Omental fat pad (tissue), 4 donors: ENCODE results near the gene SPEM1. TPM values are rescaled to one million over a fixed set of nuclear protein-coding genes. Genes with fewer than 3 reads are reported as not detected.

Experiments used
- ATAC-seq: fragments of 150-250 bp; one replicate; pipeline ENCODE4 v1.9.1; 2016; ENCODE audit warnings: mild to moderate bottlenecking, moderate library complexity; ENCODE audit not compliant: low FRiP score
- DNase-seq: peaks from one replicate; pipeline ENCODE4 v3.0.0-alpha.2; 2019; ENCODE audit warnings: low spot score
- total RNA-seq, 4 donors: library from RNA; depleted of rRNA; stranded (reverse); fragments of >200 nt; gene quantifications; one replicate each; pipeline ENCODE4 v1.1.0, GENCODE V29; 2016
- TF ChIP-seq, protein P1 (sequence below), 3 donors: fragments of 450-650 bp; IDR thresholded peaks; one replicate each; pipeline ENCODE4 v1.5.1; 2016 to 2017; ENCODE audit warnings: antibody characterized with exemption in 3 of 3, mild to moderate bottlenecking in 3 of 3, moderate library complexity in 2 of 3

The SPEM1 gene
- total RNA-seq, 4 donors from 2014 or later = not detected

DNA sequence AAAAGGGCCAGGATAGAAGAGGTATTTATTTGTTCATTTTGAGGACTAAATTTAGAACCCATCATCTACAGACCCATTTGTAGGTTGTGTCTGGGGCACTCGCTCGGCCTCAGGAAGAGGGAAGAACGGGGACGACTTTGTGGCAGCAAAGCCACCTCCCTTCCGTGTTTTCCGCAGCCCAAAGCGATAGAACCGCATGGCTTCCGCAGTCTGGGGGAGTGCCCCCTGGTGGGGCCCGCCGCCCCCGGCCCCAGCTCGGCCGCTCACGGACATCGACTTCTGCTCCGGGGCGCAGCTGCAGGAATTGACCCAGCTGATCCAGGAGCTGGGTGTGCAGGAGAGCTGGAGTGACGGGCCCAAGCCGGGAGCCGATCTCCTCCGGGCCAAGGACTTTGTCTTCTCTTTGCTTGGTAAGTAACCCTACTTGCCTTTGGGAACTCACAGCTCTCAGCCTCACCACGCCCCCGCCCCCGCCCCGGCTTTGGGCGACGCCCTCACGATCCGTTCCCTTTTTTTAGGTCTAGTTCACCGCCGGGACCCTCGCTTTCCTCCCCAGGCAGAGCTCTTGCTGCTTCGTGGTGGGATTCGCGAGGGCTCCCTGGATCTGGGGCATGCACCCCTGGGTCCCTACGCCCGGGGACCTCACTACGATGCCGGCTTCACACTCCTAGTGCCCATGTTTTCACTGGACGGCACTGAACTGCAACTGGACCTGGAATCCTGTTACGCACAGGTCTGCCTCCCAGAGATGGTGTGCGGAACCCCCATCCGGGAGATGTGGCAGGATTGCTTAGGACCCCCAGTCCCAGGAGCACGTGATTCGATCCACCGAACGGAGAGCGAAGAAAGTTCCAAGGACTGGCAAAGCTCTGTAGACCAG, 15.8 kb downstream of the SPEM1 start:
- DNase-seq = no peak
- no peak for ATAC-seq
- TF ChIP-seq, protein P1, sequence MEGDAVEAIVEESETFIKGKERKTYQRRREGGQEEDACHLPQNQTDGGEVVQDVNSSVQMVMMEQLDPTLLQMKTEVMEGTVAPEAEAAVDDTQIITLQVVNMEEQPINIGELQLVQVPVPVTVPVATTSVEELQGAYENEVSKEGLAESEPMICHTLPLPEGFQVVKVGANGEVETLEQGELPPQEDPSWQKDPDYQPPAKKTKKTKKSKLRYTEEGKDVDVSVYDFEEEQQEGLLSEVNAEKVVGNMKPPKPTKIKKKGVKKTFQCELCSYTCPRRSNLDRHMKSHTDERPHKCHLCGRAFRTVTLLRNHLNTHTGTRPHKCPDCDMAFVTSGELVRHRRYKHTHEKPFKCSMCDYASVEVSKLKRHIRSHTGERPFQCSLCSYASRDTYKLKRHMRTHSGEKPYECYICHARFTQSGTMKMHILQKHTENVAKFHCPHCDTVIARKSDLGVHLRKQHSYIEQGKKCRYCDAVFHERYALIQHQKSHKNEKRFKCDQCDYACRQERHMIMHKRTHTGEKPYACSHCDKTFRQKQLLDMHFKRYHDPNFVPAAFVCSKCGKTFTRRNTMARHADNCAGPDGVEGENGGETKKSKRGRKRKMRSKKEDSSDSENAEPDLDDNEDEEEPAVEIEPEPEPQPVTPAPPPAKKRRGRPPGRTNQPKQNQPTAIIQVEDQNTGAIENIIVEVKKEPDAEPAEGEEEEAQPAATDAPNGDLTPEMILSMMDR (IDR thresholded peaks at IDR 0.05) = peak in 1 of 3 donors; percentile 3

- DNase-seq (no peak), ATAC-seq (peak; percentile 69)
- TF ChIP-seq, protein P1 (IDR thresholded peaks at IDR 0.05) = peak in 1 of 3 donors; percentile 40
These were observed 16.6 kb downstream of the SPEM1 start for GRCh38 chr17:7436556-7437368.

DNA sequence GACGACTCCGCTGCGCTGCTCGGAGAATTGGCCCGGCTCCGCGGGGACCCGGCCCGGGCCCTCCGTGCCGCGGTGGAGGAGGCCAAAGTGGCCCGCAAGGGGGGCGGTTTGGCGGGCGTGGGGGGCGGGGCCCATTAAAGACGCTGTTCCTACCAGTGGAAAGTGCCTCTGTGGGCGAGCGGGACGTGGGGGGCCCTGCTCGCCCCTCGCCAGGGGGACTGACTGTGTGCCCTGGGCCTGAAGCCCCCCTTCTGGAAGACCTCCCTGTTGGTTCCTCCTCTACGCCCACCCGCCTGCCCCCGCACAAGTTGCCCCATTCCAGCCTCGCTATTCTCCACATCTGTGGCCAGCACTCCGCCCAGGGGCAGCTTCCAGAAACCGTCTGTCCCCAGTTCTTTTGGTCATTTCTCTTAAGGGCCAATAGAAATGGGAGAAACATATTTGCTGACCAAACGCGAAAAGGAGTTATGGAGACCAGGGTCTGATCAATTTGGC, 17.3 kb downstream of the SPEM1 start:
- TF ChIP-seq, protein P1 (IDR thresholded peaks at IDR 0.05) = no peak
- DNase-seq (no peak), ATAC-seq (no peak)

GRCh38 chr17:7437950-7438614, 18.0 kb downstream of the SPEM1 start:
- ATAC-seq = no peak

DNA sequence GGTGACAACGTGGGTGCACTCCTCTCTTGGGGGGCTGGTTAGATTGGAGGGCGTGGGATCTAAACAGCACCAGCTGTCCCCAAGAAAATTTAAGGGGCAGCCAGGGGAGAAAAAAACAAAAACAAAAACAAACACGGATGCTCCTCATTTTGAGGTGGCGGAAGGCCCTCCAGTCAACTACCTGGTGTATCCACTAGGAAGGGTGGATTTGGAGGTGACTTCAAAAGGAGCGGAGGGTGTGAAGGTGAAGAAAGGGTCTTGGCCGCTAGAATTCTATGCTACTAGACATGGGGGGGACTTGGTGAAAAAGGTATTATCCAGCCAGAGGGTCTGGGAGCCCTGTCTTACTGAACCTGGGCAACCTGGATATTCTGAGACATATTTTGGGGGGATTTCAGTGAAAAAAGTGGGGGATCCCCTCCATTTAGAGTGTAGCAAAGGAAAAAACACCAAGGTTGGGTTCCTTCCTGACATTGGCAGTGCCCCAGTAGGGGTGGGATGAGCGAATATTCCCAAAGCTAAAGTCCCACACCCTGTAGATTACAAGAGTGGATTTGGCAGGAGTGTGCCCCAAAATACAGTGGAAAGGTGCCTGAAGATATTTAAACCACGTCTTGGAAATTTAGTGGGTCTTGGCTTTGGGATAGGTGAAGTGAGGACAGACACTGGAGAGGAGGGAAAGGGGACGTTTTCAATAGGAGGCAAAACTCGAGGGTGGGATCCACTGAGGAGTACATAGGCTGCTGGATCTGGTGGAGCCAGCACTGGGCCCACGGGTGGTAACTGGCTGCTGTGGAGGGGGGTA, 18.7 kb downstream of the SPEM1 start:
- ATAC-seq = no peak
- TF ChIP-seq, protein P1 (IDR thresholded peaks at IDR 0.05) = no peak
- no peak for DNase-seq

More at GRCh38 chr17:7437950-7438614, 18.0 kb downstream of the SPEM1 start:
- TF ChIP-seq, protein P1 (IDR thresholded peaks at IDR 0.05) = no peak
- DNase-seq = no peak
